IPS-20b (cell line): ENCODE measurements around the gene WDR81.
"Not testable (repeated sequence)": the region's sequence is repeated elsewhere in the genome, so short reads cannot be mapped to it uniquely, and the experiment has no call there.

ENCODE experiments used
- H3K27ac ChIP-seq: one replicate; pipeline ENCODE4 v1.5.1; 2013; ENCODE audit warnings: low read length
- H3K27me3 ChIP-seq: 2 replicates; pipeline ENCODE4 v1.6.1; 2013; ENCODE audit warnings: mild to moderate bottlenecking, low read length, inconsistent platforms; ENCODE audit not compliant: insufficient read depth
- H3K36me3 ChIP-seq: 2 replicates; pipeline ENCODE4 v1.6.1; 2013; ENCODE audit warnings: low read depth, mild to moderate bottlenecking, inconsistent platforms, low read length, moderate library complexity; ENCODE audit not compliant: insufficient read depth
- H3K4me1 ChIP-seq: 2 replicates; pipeline ENCODE4 v1.6.1; 2013; ENCODE audit warnings: mild to moderate bottlenecking, control low read depth, inconsistent platforms, low read length, moderate library complexity; ENCODE audit not compliant: insufficient read depth
- H3K4me3 ChIP-seq: 2 replicates; pipeline ENCODE4 v1.5.1; 2013; ENCODE audit warnings: mild to moderate bottlenecking, low read length, inconsistent platforms
- H3K9ac ChIP-seq: 2 replicates; pipeline ENCODE4 v1.6.1; 2013; ENCODE audit warnings: low read depth, mild to moderate bottlenecking, inconsistent platforms, low read length, moderate library complexity
- H3K9me3 ChIP-seq: 2 replicates; pipeline ENCODE4 v1.6.1; 2013; ENCODE audit warnings: mild to moderate bottlenecking, low read depth, low read length, inconsistent platforms; ENCODE audit not compliant: insufficient read depth

WDR81 gene

DNA sequence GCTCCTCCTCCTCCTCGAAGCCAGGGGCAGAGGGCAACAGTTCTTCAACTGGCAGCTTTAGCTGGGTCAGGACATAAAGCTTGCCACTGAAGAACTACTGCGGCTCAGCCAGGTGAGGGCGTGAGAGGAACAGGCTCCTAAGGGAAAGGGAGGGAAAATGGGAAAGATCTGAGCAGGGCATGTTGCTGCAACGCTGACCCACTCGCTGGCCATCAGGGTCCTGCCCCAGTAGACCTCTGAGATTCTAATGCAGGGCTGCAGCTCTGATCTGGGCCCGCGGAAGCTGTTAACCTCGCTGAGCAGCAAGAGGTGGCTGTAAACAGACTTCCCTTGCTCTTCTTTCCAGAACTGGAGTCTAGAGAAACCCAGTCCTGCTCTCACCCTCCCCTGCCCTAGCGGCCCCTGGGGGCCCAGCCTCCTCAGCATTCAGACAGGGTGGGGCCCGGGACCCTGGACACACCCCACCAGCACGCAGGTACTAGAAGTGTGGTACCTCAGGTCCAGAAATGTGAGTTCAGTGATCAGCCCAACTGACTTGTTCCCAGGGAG is 10.6 kb upstream of the WDR81 start:
- Histone ChIP-seq H3K27me3 (peaks cover 17% of the 10 kb centered on the region; the same call in 1 of the 2 replicates), H3K9ac (peak overlapping the region; percentile 78; the same call in 1 of the 2 replicates), H3K4me1 (peaks cover 21% of the 10 kb centered on the region), H3K36me3 (peaks cover 16% of the 10 kb centered on the region), H3K4me3 (peak overlapping the region; percentile 77), H3K27ac (no peak overlapping the region), H3K9me3 (no peaks in the 10 kb centered on the region)

DNA sequence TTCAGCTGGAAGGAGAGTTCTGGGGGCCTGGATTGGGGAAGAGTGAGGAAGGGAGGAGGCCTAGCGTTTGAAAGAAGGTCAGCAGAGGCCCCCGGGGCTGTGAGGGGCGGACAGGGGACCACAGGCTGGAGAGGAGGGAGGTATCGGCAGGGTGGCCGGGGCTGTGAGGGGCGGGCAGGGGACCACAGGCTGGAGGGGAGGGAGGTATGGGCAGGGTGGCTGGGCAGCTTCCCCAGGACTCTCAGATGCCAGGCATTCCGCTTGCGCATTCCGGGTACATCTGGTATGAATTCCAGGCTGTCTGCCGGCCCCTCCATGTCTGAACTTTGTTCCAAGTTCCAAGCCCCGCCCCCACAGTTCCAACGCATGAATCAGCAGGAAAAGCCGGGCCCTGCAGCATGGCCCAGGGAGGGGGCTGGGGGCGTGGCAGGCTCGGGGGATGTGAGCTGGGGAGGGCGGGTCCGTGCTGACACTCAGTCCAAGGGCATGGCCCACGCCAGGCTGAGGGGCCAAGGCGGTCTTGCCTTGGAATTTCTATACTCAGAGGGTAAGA is 10.0 kb upstream of the WDR81 start:
- peaks cover 21% of the 10 kb centered on the region for H3K4me1 ChIP-seq
- peak overlapping the region; percentile 77 for H3K4me3 ChIP-seq
- no peaks in the 10 kb centered on the region for H3K9me3 ChIP-seq
- H3K36me3 ChIP-seq, result peaks cover 16% of the 10 kb centered on the region
- H3K27me3 ChIP-seq, result peaks cover 12% of the 10 kb centered on the region; the same call in 1 of the 2 replicates
- H3K27ac ChIP-seq, result no peak overlapping the region
- peak overlapping the region; percentile 78; the same call in 1 of the 2 replicates for H3K9ac ChIP-seq

DNA sequence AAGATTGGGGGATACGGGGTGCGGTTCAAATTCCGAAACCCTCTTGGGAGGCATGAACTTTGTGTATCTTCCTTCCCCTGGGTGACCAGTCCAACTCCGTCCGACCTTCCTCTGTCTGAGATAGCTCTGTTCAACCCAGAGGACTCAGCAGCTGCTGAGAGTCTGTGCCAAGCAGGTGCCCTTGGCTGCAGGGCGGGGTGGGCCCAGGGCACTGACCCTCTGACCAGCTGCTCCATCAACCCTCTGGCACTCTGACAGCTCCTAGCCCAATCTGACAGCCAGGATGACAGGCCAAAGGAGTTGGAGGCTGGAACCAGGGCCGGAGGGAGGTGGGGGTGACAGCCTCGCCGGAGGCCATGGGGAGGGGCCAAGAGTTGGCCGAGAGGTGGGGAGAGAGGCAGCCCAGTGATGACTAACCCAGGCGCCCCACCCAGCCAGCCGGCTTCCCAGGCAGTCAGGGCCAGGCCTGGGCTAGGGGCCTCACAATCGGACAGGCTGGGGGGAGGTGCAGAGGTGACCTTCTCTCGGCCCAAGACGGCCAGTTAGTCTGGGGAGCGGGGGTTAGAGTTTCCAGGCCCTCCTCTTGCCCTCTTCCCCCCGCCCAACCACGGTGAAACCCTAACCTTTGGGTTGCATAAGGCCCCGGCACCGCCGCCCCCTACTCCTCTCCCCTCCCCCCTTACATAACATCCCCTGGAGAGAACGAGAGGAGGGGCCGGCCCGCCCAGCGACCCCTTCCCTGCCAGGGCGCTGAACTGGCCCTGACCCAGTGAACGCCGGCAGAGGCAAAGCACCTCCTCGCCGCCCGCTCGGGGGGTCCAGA is 9.3 kb upstream of the WDR81 start:
- Histone ChIP-seq H3K27ac (no peak overlapping the region), H3K9ac (peak overlapping the region; percentile 31; the same call in 1 of the 2 replicates), H3K27me3 (peaks cover 10% of the 10 kb centered on the region; the same call in 1 of the 2 replicates), H3K36me3 (peaks cover 16% of the 10 kb centered on the region), H3K9me3 (no peaks in the 10 kb centered on the region), H3K4me3 (peak overlapping the region; percentile 77), H3K4me1 (peaks cover 21% of the 10 kb centered on the region)

DNA sequence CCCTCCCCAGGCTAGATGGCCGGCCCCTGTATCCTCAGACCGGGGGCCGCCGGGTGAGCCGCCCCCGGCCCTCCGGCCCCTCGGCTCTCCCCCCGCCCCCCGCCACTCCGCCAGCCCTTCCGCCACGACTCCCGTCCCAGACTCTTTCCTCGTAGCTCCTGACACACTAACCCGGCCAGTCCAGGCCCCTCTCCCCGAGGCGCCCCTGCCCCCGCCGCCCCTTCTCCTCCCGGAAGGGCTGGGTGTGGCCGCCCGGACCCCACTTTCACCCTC is 8.8 kb upstream of the WDR81 start:
- peaks cover 4% of the 10 kb centered on the region; the same call in 1 of the 2 replicates for H3K27me3 ChIP-seq
- H3K27ac ChIP-seq, result no peak overlapping the region
- peak overlapping the region; percentile 77; the same call in 1 of the 2 replicates for H3K4me3 ChIP-seq
- peaks cover 16% of the 10 kb centered on the region for H3K36me3 ChIP-seq
- peaks cover 21% of the 10 kb centered on the region for H3K4me1 ChIP-seq
- H3K9me3 ChIP-seq, result no peaks in the 10 kb centered on the region
- H3K9ac ChIP-seq, result peak overlapping the region; percentile 31; the same call in 1 of the 2 replicates

DNA sequence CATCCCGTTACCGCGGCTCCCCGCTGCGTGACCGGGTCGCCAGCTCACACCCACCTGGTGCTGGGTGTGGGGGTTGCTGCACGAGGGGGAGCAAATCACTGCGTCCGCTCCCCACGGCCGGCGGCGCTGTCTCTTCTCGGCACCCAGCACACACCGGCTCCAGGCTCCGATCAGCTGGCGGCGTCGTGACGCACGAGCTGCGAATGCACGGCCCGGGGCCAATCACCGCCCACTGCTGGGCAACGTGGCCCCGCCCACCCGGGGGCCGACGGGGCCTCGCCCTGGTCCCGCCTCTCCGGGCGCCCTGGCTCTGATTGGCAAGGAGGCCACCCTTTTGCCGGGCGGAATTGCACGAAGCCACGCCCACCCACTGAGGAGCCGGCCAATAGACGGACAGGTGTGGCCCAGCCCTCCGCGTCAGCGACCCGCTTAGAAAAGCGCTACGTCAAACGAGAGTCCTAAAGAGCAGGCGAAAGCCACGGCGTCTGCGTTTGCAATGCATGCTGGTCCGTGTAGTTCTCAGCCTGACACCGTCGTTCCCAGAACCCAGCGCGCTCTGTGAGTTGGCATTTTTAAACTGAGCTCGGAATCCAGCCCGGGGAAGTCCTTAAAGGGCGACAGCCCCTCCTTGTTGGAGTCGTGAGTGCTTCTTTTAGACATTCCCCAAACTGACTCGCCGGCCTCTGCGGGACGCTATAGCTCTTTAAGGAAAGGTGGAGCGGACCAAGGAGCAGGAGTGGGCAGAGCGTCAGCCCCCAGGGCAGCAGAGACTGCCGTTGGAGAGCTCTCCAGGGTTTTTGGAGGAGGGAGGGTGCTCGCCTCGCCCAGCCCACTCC is 8.2 kb upstream of the WDR81 start:
- H3K36me3 ChIP-seq, result peaks cover 16% of the 10 kb centered on the region
- peak overlapping the region; percentile 98 for H3K9ac ChIP-seq
- no peaks in the 10 kb centered on the region for H3K27me3 ChIP-seq
- peaks cover 17% of the 10 kb centered on the region for H3K4me1 ChIP-seq
- H3K9me3 ChIP-seq, result no peaks in the 10 kb centered on the region
- peak overlapping the region; percentile 92 for H3K4me3 ChIP-seq
- H3K27ac ChIP-seq, result peak overlapping the region; percentile 100

DNA sequence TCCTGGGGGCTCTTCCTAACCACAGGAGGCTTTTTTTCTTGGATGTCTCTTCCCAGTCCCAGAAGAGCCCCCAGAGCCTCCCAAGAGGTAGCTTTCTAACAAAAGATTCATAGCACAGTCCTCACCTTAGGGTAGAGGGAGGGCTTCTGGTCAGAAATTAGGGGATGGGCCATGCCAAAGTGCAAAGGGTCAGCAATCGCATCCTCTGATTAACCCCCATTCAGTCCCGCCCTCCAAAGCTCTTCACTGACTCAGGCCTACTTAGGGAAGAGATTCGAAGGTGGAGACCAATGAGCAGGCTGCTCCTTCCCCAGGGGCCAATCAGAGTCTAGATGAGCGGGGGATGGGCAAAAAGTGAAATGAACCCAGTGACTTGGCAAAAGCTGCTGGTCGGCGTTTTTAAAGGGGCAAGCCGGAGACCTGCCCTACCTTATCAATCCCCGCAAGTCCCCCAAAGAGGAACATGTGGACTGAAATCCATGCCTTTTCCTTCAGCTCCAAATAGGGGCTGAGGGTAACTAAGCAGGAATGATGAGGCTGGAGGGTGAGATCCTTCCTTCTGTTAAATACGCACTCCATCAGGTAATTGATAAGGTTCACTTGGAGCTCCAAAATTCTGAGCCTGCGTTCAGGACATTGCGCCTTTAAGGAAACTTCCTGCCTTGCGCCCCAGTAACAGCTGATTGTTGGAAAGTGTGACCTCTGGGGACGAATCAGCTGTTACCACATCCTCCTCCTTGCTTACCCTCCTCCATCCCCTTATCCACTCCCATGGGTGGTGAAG is 7.4 kb upstream of the WDR81 start:
- peak overlapping the region; percentile 98 for H3K9ac ChIP-seq
- peaks cover 17% of the 10 kb centered on the region for H3K4me1 ChIP-seq
- no peaks in the 10 kb centered on the region for H3K9me3 ChIP-seq
- H3K4me3 ChIP-seq, result peak overlapping the region; percentile 92
- H3K27ac ChIP-seq, result peak overlapping the region; percentile 100
- H3K36me3 ChIP-seq, result peaks cover 12% of the 10 kb centered on the region
- H3K27me3 ChIP-seq, result no peaks in the 10 kb centered on the region

DNA sequence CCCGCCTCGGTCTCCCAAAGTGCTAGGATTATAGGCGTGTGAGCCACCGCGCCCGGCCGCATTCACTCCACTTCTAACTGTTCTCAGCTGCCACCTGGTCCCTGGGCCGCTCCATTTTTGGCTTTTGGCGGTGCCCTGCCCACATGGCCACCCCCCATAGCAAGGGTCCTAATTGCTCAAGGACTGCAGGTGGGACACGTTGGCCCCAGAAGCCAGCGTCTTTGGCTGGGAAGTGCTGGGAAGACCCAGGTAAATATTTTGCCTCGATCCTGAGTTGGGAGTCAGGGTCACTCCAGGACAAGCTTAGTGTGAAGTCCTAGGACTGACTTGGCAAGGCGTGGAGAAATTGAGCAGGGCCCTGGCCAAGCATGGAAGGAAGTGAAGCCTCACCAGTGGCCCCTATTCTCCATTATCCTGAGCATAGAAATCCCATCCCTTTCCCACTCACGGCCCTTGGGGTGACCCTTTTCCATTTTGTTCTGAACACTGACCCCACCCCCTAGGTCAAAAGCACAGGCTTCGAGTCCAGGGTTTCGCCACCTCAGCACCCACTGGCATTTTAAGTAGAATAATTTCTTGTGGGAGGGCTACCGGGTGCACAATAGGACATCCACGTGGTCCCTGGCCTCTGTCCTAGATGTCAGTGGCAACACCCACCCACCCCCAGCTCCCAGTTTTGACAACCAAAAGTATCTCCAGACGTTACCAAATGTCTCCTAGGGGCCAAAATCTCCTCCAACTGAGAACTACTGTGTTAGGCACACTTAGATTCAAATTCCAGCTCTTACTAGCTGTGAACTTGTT is 5.9 kb upstream of the WDR81 start:
- H3K9me3 ChIP-seq, result no peaks in the 10 kb centered on the region
- H3K27ac ChIP-seq, result no peak overlapping the region
- peaks cover 11% of the 10 kb centered on the region for H3K4me1 ChIP-seq
- no peaks in the 10 kb centered on the region; the same call in 1 of the 2 replicates for H3K27me3 ChIP-seq
- H3K36me3 ChIP-seq, result no peaks in the 10 kb centered on the region
- H3K9ac ChIP-seq, result no peak overlapping the region; the same call in 1 of the 2 replicates
- H3K4me3 ChIP-seq, result no peak overlapping the region

DNA sequence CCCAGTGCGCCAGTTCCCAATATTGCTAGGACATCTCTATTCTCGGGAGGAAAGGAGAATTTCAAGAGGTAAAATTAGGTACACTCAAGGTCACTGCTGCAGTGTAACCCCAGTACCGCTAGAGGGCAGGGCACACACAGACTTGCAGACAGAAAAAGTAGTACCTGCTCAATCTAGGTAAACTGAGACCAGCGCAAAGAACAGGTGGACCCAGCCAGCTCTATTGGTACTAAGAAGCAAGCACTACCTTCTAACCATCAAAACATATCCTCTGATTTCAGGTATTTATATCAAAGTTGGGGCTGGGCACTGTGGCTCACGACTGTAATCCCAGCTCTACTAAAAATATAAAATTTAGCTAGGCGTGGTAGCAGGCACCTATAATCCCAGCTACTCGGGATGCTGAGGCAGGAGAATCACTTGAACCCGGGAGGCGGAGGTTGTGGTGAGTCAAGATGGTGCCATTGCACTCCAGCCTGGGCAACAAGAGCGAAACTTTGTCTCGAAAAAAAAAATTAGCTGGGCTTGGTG is 3.6 kb upstream of the WDR81 start:
- Histone ChIP-seq H3K27ac (no peak overlapping the region), H3K4me1 (peaks cover 3% of the 10 kb centered on the region; the same call in 1 of the 2 replicates), H3K9me3 (no peaks in the 10 kb centered on the region), H3K4me3 (no peak overlapping the region), H3K27me3 (no peaks in the 10 kb centered on the region; the same call in 1 of the 2 replicates), H3K9ac (no peak overlapping the region), H3K36me3 (no peaks in the 10 kb centered on the region)

DNA sequence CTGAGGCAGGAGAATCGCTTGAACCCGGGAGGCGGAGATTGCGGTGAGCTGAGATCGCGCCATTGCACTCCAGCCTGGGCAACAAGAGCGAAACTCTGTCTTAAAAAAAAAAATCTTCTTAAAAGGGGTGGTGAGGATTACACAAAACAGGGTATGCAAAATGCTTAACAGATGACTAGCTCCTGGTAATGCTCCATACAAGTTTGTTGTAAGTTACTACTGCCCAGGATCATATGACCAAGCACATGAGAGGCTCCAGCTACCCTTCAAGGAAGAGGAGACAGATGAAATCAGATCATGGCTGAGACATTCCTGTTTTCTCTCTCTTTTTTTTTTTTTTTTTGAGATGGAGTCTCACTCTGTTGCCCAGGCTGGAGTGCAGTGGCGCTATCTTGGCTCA is 2.5 kb upstream of the WDR81 start:
- not testable (repeated sequence) for H3K4me3 ChIP-seq, H3K36me3 ChIP-seq, H3K27ac ChIP-seq, H3K27me3 ChIP-seq, H3K4me1 ChIP-seq, H3K9ac ChIP-seq, H3K9me3 ChIP-seq

DNA sequence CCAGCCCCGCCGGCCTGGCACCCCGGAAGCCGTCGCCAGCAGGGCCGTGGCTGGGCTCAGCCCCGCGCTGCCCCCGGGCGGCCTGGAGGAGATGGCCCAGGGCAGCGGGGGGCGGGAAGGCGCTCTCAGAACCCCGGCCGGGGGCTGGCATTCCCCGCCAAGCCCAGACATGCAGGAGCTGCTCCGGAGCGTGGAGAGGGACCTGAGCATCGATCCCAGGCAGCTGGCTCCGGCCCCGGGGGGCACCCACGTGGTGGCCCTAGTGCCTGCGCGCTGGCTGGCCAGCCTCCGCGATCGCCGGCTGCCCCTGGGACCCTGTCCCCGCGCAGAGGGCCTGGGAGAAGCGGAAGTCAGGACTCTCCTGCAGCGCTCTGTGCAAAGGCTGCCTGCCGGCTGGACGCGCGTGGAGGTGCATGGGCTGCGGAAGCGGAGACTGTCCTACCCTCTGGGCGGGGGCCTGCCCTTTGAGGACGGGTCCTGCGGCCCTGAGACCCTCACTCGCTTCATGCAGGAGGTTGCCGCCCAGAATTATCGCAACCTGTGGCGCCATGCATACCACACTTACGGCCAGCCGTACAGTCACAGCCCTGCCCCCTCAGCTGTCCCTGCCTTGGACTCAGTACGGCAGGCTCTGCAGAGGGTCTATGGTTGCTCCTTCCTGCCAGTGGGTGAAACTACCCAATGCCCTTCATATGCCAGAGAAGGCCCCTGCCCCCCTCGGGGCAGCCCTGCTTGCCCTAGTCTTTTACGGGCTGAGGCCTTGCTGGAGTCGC is 551 bp downstream of the WDR81 start:
- H3K4me1 ChIP-seq, result no peaks in the 10 kb centered on the region
- H3K27ac ChIP-seq, result no peak overlapping the region
- no peaks in the 10 kb centered on the region for H3K9me3 ChIP-seq
- H3K27me3 ChIP-seq, result no peaks in the 10 kb centered on the region; the same call in 1 of the 2 replicates
- H3K4me3 ChIP-seq, result peak overlapping the region; percentile 63
- peak overlapping the region; percentile 63; the same call in 1 of the 2 replicates for H3K9ac ChIP-seq
- no peaks in the 10 kb centered on the region for H3K36me3 ChIP-seq
